Karpas-422 (cell line): ENCODE data around the gene BNC2. TPM values are rescaled to one million over a fixed set of nuclear protein-coding genes. Genes with fewer than 3 reads are reported as not detected.

Experiments used
- DNase-seq: peaks from one replicate; pipeline ENCODE4 v3.0.0-alpha.2; 2015
- H2AFZ ChIP-seq: fragments of 200-600 bp; sonication (generic); 2 replicates; pipeline ENCODE4 v1.6.1; 2014; ENCODE audit warnings: antibody characterized with exemption, low read length, mixed read lengths
- H3K27ac ChIP-seq: fragments of 200-600 bp; sonication (generic); 2 replicates; pipeline ENCODE4 v1.5.1; 2014; ENCODE audit warnings: mild to moderate bottlenecking, low read length, moderate library complexity
- H3K27me3 ChIP-seq: fragments of 200-600 bp; sonication (generic); 2 replicates; pipeline ENCODE4 v1.6.1; 2014; ENCODE audit warnings: low read length, mixed read lengths
- H3K36me3 ChIP-seq: fragments of 200-600 bp; sonication (generic); 2 replicates; pipeline ENCODE4 v1.6.1; 2014; ENCODE audit warnings: low read length, mixed read lengths; ENCODE audit not compliant: insufficient read depth
- H3K4me1 ChIP-seq: fragments of 200-600 bp; sonication (generic); 2 replicates; pipeline ENCODE4 v1.6.1; 2014; ENCODE audit warnings: mild to moderate bottlenecking, low read length, mixed read lengths
- H3K4me2 ChIP-seq: fragments of 200-600 bp; sonication (generic); 2 replicates; pipeline ENCODE4 v1.6.1; 2014; ENCODE audit warnings: low read length, low read depth, mild to moderate bottlenecking; ENCODE audit not compliant: poor library complexity, severe bottlenecking
- H3K4me3 ChIP-seq: fragments of 200-600 bp; sonication (generic); 2 replicates; pipeline ENCODE4 v1.5.1; 2014; ENCODE audit warnings: mild to moderate bottlenecking, antibody characterized with exemption, low read length, mixed read lengths
- H3K79me2 ChIP-seq: fragments of 200-600 bp; sonication (generic); 2 replicates; pipeline ENCODE4 v1.6.1; 2014; ENCODE audit warnings: mild to moderate bottlenecking, low read length, mixed read lengths
- H3K9ac ChIP-seq: fragments of 200-600 bp; sonication (generic); 2 replicates; pipeline ENCODE4 v1.6.0; 2014; ENCODE audit warnings: low read length
- H3K9me2 ChIP-seq: fragments of 200-600 bp; sonication (generic), shearing (Covaris generic); replicated peaks from 2 replicates; pipeline ENCODE4 v1.6.0; 2014; ENCODE audit warnings: mild to moderate bottlenecking, low read length, moderate library complexity; ENCODE audit not compliant: insufficient read depth
- H3K9me3 ChIP-seq: fragments of 300-700, 200-600 bp; sonication (generic); 2 replicates; pipeline ENCODE4 v1.6.1; 2014; ENCODE audit warnings: low read length, mixed read lengths
- H4K20me1 ChIP-seq: fragments of 200-600 bp; sonication (generic); 2 replicates; pipeline ENCODE4 v1.6.1; 2014; ENCODE audit warnings: mild to moderate bottlenecking, antibody characterized with exemption, low read length, low read depth; ENCODE audit not compliant: insufficient read depth
- total RNA-seq: library from RNA; depleted of rRNA; stranded (reverse); fragments of >200 nt; shearing (Covaris generic); gene quantifications from 2 replicates; pipeline ENCODE4 v1.2.3, GENCODE V29; 2014; ENCODE audit warnings: low replicate concordance

Gene BNC2
- total RNA-seq, 1 experiment from 2014 or later, result not detected

GRCh38 chr9:16668734-16669295 is 201.7 kb downstream of the BNC2 start:
- no peak overlapping the region for H3K9ac ChIP-seq
- no peaks in the 10 kb centered on the region for H3K9me2 ChIP-seq
- H3K4me1 ChIP-seq, result no peaks in the 10 kb centered on the region
- H4K20me1 ChIP-seq, result no peaks in the 10 kb centered on the region
- DNase-seq, result no peak
- H2AFZ ChIP-seq, result no peak overlapping the region
- H3K27me3 ChIP-seq, result 0 out of 2 replicates have a peak, but pooled peaks cover 2% of the 10 kb centered on the region
- H3K4me2 ChIP-seq, result no peak overlapping the region
- H3K27ac ChIP-seq, result no peak overlapping the region
- no peaks in the 10 kb centered on the region for H3K36me3 ChIP-seq
- H3K79me2 ChIP-seq, result no peaks in the 10 kb centered on the region
- H3K9me3 ChIP-seq, result no peaks in the 10 kb centered on the region
- no peak overlapping the region for H3K4me3 ChIP-seq

GRCh38 chr9:16664211-16664610 is 206.3 kb downstream of the BNC2 start:
- H3K4me1 ChIP-seq, result no peaks in the 10 kb centered on the region
- no peak for DNase-seq
- no peaks in the 10 kb centered on the region for H4K20me1 ChIP-seq
- H3K27me3 ChIP-seq, result 0 out of 2 replicates have a peak, but pooled peaks cover 2% of the 10 kb centered on the region
- H3K36me3 ChIP-seq, result no peaks in the 10 kb centered on the region
- no peak overlapping the region for H3K27ac ChIP-seq
- no peaks in the 10 kb centered on the region; the same call in 1 of the 2 replicates for H3K9me2 ChIP-seq
- no peak overlapping the region for H3K9ac ChIP-seq
- no peak overlapping the region for H2AFZ ChIP-seq
- no peak overlapping the region for H3K4me2 ChIP-seq
- no peak overlapping the region for H3K4me3 ChIP-seq
- H3K79me2 ChIP-seq, result no peaks in the 10 kb centered on the region
- H3K9me3 ChIP-seq, result no peaks in the 10 kb centered on the region

GRCh38 chr9:16661816-16662215 is 208.7 kb downstream of the BNC2 start:
- H3K4me1 ChIP-seq, result no peaks in the 10 kb centered on the region
- no peaks in the 10 kb centered on the region; the same call in 1 of the 2 replicates for H3K9me2 ChIP-seq
- H3K4me3 ChIP-seq, result no peak overlapping the region
- 0 out of 2 replicates have a peak, but pooled peaks cover 2% of the 10 kb centered on the region for H3K27me3 ChIP-seq
- no peaks in the 10 kb centered on the region for H3K79me2 ChIP-seq
- H2AFZ ChIP-seq, result no peak overlapping the region
- H3K27ac ChIP-seq, result no peak overlapping the region
- no peak overlapping the region for H3K9ac ChIP-seq
- H4K20me1 ChIP-seq, result no peaks in the 10 kb centered on the region
- H3K9me3 ChIP-seq, result no peaks in the 10 kb centered on the region
- H3K4me2 ChIP-seq, result no peak overlapping the region
- DNase-seq, result no peak
- no peaks in the 10 kb centered on the region for H3K36me3 ChIP-seq

GRCh38 chr9:16659096-16659495 is 211.4 kb downstream of the BNC2 start:
- H3K4me3 ChIP-seq, result no peak overlapping the region
- H4K20me1 ChIP-seq, result no peaks in the 10 kb centered on the region
- H2AFZ ChIP-seq, result no peak overlapping the region
- H3K27me3 ChIP-seq, result no peaks in the 10 kb centered on the region
- no peak for DNase-seq
- H3K4me2 ChIP-seq, result no peak overlapping the region
- no peak overlapping the region for H3K9ac ChIP-seq
- no peaks in the 10 kb centered on the region for H3K9me3 ChIP-seq
- H3K36me3 ChIP-seq, result no peaks in the 10 kb centered on the region
- no peak overlapping the region for H3K27ac ChIP-seq
- H3K79me2 ChIP-seq, result no peaks in the 10 kb centered on the region
- H3K4me1 ChIP-seq, result no peaks in the 10 kb centered on the region
- H3K9me2 ChIP-seq, result no peaks in the 10 kb centered on the region; the same call in 1 of the 2 replicates

- Histone ChIP-seq H3K4me2 (no peak overlapping the region), H3K9me2 (no peaks in the 10 kb centered on the region), H3K4me3 (no peak overlapping the region), H2AFZ (no peak overlapping the region), H3K4me1 (no peaks in the 10 kb centered on the region), H3K27ac (no peak overlapping the region), H3K9me3 (no peaks in the 10 kb centered on the region), H3K27me3 (no peaks in the 10 kb centered on the region), H3K79me2 (no peaks in the 10 kb centered on the region), H3K36me3 (no peaks in the 10 kb centered on the region), H4K20me1 (no peaks in the 10 kb centered on the region), H3K9ac (no peak overlapping the region)
- no peak for DNase-seq
Observed at GRCh38 chr9:16656432-16657169, 213.9 kb downstream of the BNC2 start.

GRCh38 chr9:16654596-16655126 is 215.8 kb downstream of the BNC2 start:
- DNase-seq, result no peak
- no peaks in the 10 kb centered on the region for H4K20me1 ChIP-seq
- H3K27me3 ChIP-seq, result no peaks in the 10 kb centered on the region
- no peak overlapping the region for H3K4me2 ChIP-seq
- no peaks in the 10 kb centered on the region for H3K79me2 ChIP-seq
- no peak overlapping the region for H3K27ac ChIP-seq
- H3K9ac ChIP-seq, result no peak overlapping the region
- H3K9me3 ChIP-seq, result no peaks in the 10 kb centered on the region
- no peaks in the 10 kb centered on the region for H3K9me2 ChIP-seq
- H3K4me1 ChIP-seq, result no peaks in the 10 kb centered on the region
- no peak overlapping the region for H2AFZ ChIP-seq
- H3K4me3 ChIP-seq, result no peak overlapping the region
- no peaks in the 10 kb centered on the region for H3K36me3 ChIP-seq

- H3K36me3 ChIP-seq, result no peaks in the 10 kb centered on the region
- no peak overlapping the region for H3K4me2 ChIP-seq
- no peaks in the 10 kb centered on the region for H3K4me1 ChIP-seq
- no peak overlapping the region for H3K27ac ChIP-seq
- H3K9me2 ChIP-seq, result no peaks in the 10 kb centered on the region
- H3K9me3 ChIP-seq, result no peaks in the 10 kb centered on the region
- no peak overlapping the region for H2AFZ ChIP-seq
- no peaks in the 10 kb centered on the region for H3K27me3 ChIP-seq
- H3K9ac ChIP-seq, result no peak overlapping the region
- H3K4me3 ChIP-seq, result no peak overlapping the region
- DNase-seq, result no peak
- H4K20me1 ChIP-seq, result no peaks in the 10 kb centered on the region
- no peaks in the 10 kb centered on the region for H3K79me2 ChIP-seq
Observed at GRCh38 chr9:16653491-16654399, 216.7 kb downstream of the BNC2 start.

GRCh38 chr9:16652582-16652981 is 217.9 kb downstream of the BNC2 start:
- Histone ChIP-seq H3K9me3 (no peaks in the 10 kb centered on the region), H3K27ac (no peak overlapping the region), H4K20me1 (no peaks in the 10 kb centered on the region), H3K9ac (no peak overlapping the region), H3K4me1 (no peaks in the 10 kb centered on the region), H3K36me3 (no peaks in the 10 kb centered on the region), H3K27me3 (no peaks in the 10 kb centered on the region), H3K4me3 (no peak overlapping the region), H3K9me2 (no peaks in the 10 kb centered on the region), H2AFZ (no peak overlapping the region), H3K79me2 (no peaks in the 10 kb centered on the region), H3K4me2 (no peak overlapping the region)
- DNase-seq, result no peak
